Endometrial microvascular endothelial cells (primary cell): ENCODE measurements around the gene TOMM20. TPM values are rescaled to one million over a fixed set of nuclear protein-coding genes. Genes with fewer than 3 reads are reported as not detected.

Experiments used
- in situ Hi-C: cut with HindIII; loops from 2 replicates; pipeline ENCODE4 v1.10.0; 2017; ENCODE audit warnings: low sequenced_read_pairs, low pct_unique_long_range_greater_than_20kb; ENCODE audit errors: inconsistent ontology term
- total RNA-seq: library from RNA; depleted of rRNA; stranded (reverse); fragments of >200 nt; gene quantifications from one replicate; pipeline ENCODE4 v1.2.3, GENCODE V29; 2015; ENCODE audit errors: inconsistent ontology term

The TOMM20 gene
- total RNA-seq, 1 donor from 2014 or later, result 80.5 TPM

DNA sequence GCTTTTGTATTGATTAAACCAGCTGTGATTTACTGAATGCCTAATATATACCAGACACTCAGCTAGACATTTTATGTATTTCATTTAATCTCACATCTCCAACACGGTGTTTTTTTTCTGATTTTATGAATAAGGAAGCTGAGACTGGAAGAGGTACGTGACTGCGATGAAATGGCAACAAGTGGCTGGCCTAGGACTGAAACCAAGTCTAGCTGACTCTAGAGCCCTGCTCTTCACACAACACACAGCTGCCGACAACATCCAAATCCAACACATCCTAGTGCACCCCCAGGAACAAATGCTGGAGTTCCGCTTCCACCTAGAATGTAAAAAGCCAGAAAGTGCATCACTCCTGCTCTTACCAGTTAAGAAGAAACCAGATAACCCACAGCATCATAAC is 10.7 kb upstream of the TOMM20 start:
- in situ Hi-C loops, result no loop called here

DNA sequence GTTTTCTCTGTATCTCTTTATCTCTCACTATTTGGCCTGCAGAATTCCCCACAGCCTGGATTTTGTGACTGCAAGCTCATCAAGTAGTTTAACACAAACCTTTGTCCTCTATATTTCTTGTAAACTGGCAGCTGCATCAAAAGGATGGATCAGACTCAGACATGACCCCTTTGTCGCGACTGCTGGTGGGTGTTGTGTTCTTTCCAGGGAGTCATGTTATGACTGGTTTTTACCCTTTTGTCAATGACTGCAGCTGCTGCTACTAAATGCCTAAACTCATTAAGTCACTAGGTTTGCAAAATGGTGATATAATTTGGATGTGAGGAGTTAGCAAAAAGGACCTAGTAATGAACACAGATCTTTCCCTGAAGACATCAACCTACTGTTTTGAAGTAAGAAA is 10.2 kb upstream of the TOMM20 start:
- in situ Hi-C loops, result no loop called here

DNA sequence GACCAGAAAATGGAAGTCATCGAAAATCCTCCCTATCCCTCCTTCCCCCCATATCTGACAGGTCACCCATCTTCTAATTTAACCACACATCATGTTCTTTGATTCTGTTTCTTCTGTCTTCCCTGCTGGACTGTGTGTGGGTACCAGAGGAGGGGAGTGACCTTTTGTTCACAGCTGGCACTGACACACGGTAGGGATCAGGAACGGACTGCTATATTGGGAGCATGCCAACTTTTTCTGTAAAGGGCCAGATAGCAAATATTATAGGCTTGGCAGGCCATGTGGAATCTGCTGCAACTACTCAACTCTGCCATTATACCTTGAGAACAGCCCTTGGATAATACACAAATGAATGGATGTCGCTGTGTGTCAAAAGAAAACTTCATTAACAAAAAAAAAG is 7.5 kb upstream of the TOMM20 start:
- in situ Hi-C loops, result no loop called here

DNA sequence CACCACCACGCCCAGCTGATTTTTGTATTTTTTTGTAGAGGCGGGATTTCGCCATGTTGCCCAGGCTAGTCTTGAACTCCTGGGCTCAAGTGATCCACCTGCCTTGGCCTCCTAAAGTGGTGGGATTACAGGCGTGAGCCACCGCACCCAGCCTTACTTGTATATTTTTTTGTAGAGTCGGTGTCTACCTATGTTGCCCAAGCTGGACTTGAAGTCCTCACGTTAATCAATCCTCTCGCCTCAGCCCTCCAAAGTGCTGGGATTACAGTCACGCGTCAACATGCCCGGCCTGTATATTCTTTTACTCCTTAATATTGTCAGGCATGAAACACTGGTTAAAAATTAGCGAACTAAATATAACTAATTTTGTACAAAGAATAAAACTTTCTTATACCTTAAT is 5.5 kb upstream of the TOMM20 start:
- in situ Hi-C loops, result no loop called here

DNA sequence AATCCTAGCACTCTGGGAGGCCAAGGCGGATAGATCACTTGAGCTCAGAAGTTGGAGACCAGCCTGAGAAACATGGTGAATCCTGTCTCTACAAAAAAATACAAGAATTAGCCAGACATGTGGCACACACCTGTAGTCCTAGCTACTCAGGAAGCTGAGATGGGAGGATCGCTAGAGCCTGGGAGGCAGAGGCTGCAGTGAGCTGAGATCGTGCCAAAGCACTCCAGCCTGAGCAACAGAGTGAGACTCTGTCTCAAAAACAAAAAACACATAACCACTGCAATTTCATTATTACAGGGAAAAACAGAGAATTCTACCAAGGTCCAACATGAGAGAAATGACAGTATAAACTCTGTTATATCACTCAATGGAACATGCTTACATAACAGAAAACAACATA is 4.4 kb upstream of the TOMM20 start:
- in situ Hi-C loops, result no loop called here

DNA sequence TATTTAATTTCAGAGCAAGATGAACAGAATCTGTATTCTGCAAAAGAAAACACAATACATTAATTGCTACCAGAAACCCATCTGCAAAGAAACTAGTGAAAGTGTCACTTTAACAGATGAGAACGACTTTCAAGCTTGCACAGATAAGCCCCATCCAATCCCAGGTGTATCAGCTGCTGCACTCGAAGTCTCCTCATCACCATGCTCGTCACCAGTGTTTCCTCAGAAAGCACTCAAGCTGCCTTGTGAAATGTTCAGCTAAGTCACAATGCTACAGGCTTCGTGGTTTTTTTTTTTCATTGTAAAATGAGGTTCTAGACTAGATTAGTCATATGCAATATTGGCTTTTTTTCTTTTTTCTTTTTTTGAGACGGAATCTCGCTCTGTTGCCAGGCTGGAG is 3.3 kb upstream of the TOMM20 start:
- in situ Hi-C loops, result no loop called here

DNA sequence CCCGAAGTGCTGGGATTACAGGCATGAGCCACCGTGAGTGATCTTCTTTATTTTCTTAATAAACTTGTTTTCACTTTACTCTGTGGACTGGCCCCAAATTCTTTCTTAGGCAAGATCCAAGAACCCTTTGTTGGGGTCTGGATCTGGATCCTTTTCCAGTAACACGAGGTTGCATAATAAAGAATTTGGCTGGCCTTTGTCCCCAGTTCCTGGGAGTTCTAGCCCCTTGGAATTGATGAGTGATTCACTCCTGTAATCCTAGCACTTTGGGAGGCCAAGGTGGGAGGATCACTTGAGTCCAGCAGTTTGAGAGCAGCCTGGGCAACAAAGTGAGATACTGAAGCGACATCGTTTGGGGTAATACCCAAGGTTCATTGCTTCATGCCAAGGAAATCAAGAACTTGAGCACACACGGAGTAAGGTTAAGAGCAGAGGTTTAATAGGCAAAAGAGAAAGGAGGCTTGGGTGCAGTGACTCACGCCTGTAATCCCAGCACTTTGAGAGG is 2.2 kb upstream of the TOMM20 start:
- in situ Hi-C loops, result no loop called here

DNA sequence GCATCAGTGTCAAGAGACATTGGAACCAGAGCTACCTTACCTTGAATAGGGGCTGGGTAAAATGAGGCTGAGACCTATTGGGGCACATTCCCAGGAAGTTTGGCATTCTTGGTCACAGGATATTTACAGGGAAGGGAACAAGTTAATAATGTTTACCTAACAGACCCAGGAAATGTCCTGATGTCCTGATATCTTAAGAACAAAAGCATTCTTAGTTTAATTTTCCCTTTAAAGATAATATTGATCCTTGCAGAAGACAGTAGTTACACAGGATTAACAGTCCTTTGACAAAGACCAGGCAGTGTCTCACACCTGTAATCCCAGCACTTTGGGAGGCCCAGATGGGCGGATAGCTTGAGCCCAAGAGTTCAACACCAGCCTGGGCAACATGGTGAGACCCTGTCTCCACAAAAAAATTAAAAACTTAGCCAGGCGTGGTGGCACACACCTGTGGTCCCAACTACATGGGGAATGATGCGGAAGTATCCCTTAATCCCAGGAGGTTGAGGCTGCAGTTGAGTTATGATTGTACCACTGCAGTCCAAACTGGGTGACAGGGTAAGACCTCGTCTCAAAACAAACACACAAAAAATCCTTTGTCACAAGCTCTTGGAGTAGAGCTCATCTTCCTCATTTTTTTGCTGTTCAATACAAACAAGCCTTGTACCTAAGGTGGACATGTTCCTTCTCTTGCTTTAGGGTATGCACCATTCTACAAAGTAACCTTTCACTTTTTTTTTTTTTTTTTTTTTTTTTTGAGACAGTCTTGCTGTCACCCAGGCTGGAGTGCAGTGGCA is 1.3 kb upstream of the TOMM20 start:
- in situ Hi-C loops, result no loop called here

DNA sequence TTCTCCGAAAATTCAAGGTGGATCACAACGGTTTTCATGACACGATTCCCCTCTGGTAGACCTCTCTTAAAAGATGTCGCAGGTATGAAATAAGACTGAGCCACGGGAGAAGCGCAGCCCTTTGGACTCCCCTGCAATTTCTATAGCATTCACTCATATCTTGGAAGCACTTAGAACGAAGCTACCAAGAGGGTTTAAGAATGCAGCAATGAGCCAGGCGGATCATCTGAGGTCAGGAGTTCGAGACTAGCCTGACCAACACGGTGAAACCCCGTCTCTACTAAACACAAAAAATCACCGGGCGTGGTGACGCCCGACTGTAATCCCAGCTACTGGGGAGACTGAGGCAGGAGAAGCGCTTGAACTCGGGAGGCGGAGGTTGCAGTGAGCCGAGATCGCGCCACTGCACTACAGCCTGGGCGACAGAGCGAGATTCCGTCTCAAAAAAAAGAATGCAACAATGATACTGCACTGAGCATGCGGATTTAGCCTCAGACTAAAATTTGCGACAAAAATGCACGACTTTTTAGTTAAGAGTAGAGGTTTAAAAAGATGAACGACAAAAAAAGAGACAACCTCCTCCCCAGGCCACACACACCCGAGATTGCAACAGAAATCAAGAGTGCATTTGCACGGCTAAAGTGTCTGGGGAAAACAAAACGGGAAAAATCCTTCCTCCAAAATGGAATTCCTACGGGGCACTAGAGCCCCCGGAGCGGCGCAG is 743 bp downstream of the TOMM20 start:
- in situ Hi-C loops, result no loop called here

DNA sequence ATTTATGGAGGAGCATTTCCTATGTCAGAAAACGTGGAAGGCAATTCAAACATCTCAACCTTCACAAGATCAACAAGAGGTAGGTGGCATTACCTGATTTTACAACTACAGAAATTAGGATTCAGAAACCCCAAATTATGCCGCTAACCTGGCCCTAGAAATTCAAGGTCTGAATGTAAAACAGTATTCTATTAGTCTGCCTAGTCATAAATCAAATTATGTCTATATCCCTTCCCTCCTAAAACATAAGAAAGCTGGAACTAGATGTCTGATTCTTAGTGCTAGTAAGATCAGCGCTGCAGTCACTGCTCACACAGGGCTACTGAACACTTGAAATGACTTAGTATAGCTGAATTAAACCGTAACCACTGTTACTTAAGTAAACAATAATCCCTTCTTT is 1.4 kb downstream of the TOMM20 start:
- in situ Hi-C loops, result no loop called here

DNA sequence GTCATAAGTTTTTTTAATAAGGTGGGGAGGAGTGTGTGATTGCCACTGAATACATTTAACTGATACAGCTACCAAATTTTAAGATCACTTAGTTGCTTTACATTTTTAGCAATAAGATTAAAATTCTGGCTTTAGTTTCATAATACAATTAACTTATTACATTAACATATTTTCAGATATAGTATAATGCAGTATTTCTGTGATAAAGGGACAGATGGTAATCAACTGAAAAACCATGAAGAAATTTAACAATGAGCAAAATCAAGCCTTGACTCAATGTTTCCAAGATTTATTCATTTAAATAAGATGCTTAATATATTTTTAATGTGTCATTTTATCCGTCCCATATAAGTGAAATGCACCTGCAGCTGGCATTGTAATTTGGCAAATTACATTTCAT is 4.0 kb downstream of the TOMM20 start:
- in situ Hi-C loops, result no loop called here

DNA sequence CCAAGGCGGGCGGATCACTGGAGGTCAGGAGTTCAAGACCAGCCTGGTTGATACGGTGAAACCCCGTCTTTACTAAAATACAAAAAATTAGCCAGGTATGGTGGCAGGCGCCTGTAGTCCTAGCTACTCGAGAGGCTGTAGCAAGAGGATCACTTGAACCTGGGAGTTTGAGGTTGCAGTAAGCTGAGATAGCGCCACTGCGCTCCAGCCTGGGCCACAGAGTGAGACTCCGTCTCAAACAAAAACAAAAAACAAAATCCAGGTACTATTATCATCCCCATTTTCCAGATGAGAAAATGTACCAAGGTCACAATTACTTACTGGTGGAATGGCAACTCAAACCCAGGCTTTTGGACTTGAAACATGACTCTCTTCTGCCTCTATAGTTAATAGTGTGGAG is 4.5 kb downstream of the TOMM20 start:
- in situ Hi-C loops, result no loop called here

DNA sequence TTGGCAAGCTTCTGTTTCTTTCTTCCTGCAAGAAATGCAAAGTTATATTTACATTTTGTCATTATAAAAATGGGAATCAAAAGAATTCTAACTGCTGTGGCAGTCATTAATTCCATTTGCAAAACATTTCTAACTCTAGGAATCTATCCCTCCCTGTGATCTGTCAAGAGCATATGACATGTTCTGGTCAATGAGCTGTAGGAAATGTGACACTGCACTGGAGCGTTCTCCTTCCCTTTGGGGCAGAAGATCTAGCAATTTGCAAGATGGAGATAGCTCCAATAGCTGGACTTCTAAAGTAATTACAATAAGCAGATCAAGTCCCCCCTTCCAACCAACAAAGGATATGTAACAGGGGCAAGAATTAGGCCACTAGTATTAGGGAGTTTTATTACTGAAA is 6.3 kb downstream of the TOMM20 start:
- in situ Hi-C loops, result no loop called here

DNA sequence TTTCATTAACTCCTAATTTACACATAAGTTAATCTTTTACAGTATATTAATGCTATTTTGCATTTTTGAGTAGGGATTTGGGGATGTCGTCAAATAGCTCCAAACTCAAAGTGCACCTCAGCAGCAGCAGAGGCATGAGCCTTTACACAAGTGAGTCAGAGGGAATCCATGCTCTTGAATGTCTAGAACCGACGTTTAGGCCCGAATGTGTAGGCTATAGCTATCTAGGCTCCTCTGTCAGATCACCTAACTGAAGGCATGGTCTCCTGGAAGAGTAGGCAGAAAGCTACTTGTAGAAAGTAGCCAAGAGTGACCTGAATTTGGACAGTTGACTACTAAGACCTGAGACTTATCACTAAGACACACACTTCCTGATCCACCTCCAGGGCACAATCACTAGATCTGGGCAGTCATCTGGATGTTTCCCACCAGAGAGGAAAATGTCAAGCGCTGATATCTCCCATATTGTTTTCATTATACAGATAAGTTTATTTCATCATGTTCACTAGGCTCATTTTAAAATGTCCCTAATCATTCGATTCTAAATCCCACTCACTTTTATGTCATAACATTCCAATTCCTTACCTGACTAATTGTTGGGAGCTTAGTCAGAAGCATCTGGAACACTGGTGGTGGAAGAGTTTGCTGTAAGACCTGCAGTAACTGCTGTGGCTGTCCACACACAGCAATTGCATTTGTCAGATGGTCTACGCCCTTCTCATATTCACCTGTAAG is 15.3 kb downstream of the TOMM20 start:
- in situ Hi-C loops, result no loop called here

DNA sequence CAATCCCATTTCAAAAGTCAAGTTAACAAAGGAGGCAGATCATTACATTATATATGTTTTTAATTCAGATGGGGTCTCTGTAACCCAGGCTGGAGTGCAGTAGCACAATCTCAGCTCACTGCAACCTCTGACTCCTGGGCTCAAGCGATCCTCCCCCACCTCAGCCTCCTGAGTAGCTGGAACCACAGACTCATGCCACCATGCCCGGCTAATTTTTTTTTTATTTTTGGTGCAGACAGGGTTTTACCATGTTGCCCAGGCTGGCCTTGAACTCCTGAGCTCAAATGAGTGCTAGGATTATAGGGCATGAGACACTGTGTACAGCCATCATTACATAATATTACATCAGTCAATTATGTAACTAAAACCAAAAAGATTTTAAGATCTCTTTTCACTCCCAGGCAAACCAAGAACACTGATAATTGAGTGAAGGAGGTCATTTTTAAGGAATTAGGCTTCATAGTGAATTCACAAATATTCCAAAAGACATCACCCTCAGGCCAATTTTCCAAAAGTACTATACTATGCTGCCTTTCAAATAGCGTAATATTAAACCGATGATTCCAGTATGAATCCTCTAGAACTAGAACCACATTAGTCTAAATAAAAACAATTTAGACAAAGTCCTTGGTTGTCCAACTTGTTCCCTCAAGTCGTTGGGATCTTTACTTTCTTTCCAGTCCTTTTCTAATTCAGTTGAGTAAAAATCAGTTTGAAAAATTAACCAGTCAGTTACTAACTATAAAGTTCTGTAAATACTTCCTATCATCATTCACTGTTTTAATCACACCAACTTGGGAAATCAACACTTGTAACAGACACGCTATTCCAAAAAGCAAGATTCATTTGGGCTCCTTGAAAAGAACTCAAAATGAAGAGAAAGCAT is 16.1 kb downstream of the TOMM20 start:
- in situ Hi-C loops, result no loop called here

DNA sequence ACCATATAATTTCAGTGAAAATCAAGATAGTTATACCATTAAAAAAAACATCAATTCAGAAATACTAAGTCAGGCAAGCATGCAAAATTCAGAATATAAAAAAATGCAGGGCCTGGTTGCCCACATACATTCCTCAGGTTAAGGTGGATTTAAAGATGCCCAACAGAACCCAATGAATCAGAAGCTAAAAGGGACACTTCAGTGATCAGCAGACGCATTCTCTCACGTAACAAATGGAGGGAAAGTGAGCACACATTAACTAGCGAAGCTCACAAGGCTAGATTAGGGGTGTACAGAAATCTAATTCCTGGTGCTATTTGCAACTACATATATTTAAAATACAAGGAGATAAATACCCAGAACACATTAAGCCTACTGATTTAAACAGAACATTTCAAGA is 17.5 kb downstream of the TOMM20 start:
- in situ Hi-C loops, result no loop called here

DNA sequence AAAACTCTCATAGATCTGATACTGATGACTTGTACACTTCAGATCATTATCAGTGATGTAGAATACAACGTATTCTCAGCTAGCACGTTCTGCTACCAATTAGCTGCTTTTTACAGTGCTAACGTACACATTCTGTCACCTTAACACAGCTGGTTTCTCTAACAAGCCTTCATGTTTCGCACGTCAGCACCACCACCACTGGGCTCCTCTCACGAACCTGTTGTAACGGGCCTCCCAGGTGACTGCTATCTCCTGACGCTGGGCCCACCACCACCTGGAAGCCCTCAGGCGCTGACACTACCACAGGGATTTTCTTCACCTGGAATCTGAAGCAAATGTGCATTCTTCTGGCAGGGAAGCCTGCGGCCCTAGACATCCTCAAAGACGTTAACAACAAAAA is 19.8 kb downstream of the TOMM20 start:
- in situ Hi-C loops, result no loop called here

DNA sequence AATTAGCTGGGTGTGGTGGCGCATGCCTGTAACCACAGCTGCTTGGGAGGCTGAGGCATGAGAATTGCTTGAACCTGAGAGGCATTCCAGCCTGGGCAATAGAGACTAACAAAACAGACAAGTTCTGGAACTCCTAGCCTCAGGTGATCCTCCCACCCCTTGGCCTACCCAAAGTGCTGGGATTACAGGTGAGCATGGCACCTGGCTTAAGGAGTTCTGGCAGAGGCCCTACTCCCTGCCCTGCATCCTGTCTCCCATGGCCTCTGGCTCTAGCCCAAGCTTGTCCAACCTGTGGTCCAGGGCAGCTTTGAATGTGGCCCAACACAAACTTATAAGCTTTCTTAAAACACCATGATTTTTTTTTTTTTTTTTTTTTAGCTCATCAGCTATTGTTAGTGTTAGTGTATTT is 20.4 kb downstream of the TOMM20 start:
- in situ Hi-C loops, result no loop called here
